ENCODE measurements around the gene NPM3. TPM values are rescaled to one million over a fixed set of nuclear protein-coding genes. Genes with fewer than 3 reads are reported as not detected.

NPM3 gene
- total RNA-seq, 1 donor from 2014 or later: 55.2 TPM

DNA sequence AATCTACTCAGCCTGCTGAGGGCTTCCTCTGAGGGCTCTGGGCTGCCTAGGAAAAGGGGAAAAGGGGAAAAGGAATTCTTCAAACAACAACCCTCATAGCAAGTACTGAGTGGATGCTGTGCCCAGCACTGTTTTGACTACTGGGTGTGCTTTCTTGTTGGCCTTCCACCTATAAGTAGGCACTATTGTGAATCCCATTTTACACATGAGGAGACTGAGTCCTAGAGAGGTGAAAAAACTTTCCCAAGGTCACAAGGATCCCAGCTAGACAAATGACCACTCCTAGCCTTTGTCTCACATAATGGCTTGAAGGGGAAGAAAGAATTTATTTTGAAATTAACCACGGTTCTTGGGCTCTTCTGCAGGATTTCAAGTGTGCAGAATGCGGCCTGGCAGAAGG, 24.4 kb downstream of the NPM3 start:
- no peak for DNase-seq (ENCODE audit: low read depth)

DNA sequence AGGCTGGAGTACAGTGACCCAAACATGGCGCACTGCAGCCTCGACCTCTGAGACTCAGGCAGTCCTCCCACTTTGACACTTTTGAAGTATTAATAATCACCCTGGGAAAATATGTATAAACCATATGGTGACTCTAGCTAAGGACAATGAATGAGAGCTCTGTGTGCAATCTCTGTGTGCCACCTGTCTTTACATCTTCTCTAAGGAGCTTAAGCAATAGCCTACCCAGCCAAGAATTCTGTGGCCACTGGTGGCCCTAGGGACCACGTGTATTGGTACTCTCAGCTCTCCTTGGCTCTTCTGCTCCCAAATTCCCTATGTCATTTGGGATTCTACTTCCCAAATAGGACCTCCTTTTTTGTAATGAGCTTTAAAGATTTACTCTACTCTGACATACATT, 31.0 kb downstream of the NPM3 start:
- DNase-seq (ENCODE audit: low read depth): no peak

DNA sequence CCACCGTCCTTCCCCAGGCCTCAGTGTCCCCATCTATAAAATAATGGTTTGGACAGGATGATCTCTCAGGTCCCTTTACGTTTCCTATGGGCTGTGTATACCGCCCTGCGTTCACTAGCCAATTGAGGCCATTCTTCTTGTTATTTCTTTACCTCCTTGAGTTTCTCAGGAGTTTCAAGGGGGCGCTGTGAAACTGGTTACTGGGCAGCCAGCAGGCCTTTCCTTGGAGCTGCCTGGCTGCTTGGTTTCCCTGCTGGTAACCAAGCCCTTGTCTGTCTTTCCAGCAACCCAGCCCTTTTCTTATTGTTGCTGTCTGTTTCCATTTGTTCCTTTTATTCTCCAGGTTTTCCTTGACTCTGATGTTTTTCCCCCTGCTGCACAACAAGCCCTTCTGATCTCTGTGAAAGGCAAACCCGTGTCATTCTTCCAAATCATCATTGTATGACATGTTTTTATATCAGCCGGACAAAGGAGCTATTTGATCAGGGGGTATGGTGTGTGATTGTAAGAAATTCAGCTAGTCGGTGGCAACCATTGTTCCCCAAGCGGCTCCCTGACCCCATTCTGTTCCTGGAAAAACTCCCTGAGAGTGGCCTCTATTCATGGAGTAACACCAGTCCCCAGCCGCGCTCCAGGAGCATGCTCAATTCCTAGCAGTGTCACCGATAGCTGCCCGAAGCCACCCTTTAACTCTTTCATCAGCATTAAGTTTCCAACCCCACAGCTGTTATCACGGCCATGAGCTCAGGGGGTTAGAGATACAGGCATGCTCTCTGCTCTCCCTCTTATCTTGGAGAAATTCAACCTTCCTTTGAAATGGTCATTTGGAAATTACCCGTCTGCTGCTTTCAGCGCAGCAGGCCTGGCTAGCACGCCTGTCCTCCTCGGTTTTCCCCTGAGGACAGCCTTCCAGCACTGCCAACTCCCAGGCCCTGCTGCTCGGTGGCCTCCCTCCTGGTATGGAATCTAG, 33.9 kb downstream of the NPM3 start:
- no peak for DNase-seq (ENCODE audit: low read depth)

DNA sequence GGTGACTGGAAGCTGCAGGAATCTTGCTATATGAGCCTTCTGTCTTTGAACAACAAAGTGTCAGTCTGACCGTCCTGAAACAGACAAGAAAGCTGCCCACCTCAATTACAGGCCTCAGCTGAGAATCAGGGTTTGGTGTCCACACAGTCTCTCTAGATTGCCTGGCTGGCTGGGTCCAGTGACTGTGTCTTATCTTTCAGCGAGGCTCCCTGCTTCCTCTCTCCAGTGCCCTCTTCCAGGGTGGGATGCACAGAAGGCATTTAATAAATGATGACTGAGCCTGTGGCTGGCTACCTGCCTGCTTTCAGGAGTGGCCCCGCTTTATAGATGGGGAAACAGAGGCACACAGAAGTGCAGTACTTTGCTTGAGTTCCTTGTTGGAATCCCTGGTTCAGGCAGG, 34.8 kb downstream of the NPM3 start:
- DNase-seq (ENCODE audit: low read depth): no peak

DNA sequence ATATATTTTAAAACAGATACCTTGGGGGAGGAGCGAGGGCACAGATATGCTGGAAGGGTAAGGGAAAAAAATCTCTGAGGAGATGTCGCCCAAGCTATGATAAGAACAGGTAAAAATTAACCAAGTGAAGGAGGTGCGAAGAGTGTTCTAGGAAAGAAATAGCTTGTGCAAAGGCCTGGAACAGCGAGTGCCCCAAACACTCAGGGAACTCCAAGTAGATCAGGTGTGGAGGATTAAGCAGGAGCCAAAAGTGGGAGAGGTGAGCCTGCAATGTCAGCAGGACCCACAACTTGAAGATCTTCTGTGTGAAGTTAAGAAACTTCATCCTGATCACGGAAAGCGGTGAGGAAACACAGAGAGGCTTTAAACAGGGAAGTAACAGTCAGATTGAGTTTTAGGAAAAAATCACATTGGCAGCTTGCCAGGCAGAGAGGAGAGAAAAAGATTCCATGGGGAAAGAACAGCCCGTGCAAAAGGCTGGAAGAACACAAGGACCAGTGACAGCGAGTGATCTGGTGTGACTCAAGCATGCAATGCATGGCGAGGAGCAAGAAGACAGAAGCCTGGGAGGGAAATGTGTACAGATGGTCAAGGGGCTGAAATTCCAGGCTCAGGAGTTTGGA, 38.1 kb downstream of the NPM3 start:
- DNase-seq (ENCODE audit: low read depth): no peak

DNA sequence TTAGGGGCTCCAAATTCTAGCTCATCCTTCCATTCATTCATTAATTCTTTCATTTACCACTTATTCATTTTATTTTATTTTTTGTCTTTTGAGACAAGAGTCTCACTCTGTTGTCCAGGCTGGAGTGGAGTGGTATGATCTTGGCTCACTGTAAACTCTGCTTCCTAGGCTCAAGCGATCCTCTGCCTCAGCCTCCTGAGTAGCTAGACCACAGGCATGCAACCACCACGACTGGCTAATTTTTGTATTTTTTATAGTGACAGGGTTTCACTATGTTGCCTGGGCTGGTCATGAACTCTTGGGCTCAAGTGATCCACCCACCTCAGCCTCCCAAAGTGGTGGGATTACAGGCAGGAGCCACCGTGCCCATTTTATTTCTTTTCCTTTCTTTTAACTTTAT, 39.0 kb downstream of the NPM3 start:
- DNase-seq (ENCODE audit: low read depth): no peak

DNA sequence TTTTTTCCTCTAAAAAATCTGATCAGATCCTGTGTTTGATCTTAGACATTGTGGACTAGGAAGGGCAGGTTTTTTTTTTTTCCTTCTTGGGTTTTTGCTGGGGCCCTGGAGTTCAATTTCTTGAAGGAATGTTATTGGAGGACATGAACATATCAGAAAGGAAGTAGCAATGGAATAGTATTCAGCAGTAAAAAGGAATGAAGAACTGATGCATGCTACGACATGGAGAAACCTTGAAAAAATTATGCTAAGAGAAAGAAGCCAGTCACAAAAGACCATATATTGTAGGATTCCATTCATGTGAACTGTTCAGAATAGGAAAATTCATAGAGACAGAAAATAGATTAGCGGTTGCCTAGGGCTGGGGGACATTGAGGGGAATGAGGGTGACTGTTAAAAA, 41.3 kb downstream of the NPM3 start:
- no peak for DNase-seq (ENCODE audit: low read depth)

DNA sequence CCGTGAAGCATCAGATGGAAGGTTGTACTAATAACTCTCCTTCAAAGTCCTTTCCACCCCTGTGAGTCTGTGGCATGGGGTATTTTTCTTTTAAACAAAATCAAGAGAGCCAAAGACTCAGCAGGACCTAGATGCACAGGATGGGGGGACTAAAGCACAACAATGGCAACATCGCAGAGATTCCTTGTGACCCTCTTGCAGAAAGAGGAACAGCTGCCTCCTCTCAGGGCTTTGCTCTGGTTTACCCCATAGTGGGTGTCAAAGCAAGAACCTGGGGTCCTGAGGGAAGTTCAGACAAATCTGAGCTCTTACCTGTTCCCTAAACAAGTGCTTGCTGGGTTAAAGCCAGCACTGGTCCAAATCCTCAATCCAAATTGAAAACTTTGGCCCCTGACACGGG, 46.6 kb downstream of the NPM3 start:
- no peak for DNase-seq (ENCODE audit: low read depth)

DNA sequence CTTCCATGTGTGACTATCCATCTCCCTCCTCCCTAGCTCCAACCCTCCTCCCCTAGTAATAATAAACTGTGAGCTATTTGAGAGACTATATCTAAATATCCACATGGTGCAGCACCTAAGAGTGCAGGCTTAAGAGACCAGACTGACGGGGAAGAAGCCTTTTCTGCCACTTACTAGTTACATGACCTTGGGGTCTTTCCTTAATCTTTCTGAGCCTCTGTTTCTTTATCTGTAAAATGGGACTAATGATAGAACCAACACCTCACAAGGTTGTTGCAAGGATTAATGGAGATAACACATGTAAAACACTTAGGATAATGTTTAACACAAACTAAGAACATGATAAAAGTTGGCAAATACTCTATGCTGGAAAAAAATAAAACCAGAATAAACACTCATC, 51.1 kb downstream of the NPM3 start:
- DNase-seq (ENCODE audit: low read depth): no peak

Other genes with a start within 250 kb of the NPM3 start
- 9.6 and 13.8 TPM in 2 replicates for gene POLL, start 195.2 kb downstream of the NPM3 start, total RNA-seq
- 59.6 and 79.8 TPM in 2 replicates for gene DPCD, start 195.1 kb downstream of the NPM3 start, total RNA-seq
- gene FBXW4, start 88.3 kb downstream of the NPM3 start, total RNA-seq: 32.3 and 43.2 TPM in 2 replicates
- gene FGF8, start 7.3 kb downstream of the NPM3 start, total RNA-seq: not detected in 2 replicates
- 67.0 and 116 TPM in 2 replicates for gene OGA, start 35.0 kb upstream of the NPM3 start, total RNA-seq
- gene KCNIP2, start 60.4 kb upstream of the NPM3 start, total RNA-seq: 0.35 TPM in 1 of 2 replicates, not detected in the other

Measured in renal cortical epithelial cell (primary cell).